Lung (tissue), 12 donors: ENCODE data around the gene GABBR2. TPM values are rescaled to one million over a fixed set of nuclear protein-coding genes. Genes with fewer than 3 reads are reported as not detected.

Source experiments
- ATAC-seq: fragments of 200-7000 bp; cut with Tn5 transposase; one replicate; pipeline ENCODE4 v1.9.1; 2020; ENCODE audit warnings: moderate number of reproducible peaks; ENCODE audit not compliant: insufficient read depth, low FRiP score
- DNase-seq, 3 donors: peaks; one replicate each; pipeline ENCODE4 v3.0.0-alpha.2; 2013 to 2017
- H3K27ac ChIP-seq, 2 donors: one replicate each; pipeline ENCODE4 v1.5.1; 2013; ENCODE audit warnings: mild to moderate bottlenecking in 2 of 2, moderate library complexity in 2 of 2, control low read depth in 1 of 2, inconsistent platforms in 1 of 2, low read depth in 1 of 2, low read length in 1 of 2
- H3K27me3 ChIP-seq, 3 donors: one replicate each; pipeline ENCODE4 v1.5.1; 2013; ENCODE audit warnings: low read length in 2 of 3; ENCODE audit not compliant: control insufficient read depth in 3 of 3, insufficient read depth in 3 of 3
- H3K36me3 ChIP-seq, 4 donors: one replicate each; pipeline ENCODE4 v1.5.1; 2013; ENCODE audit warnings: low read length in 4 of 4, mild to moderate bottlenecking in 1 of 4, moderate library complexity in 1 of 4; ENCODE audit not compliant: control insufficient read depth in 4 of 4, insufficient read depth in 4 of 4
- H3K4me1 ChIP-seq, 5 donors: one replicate each; pipeline ENCODE4 v1.5.1; 2013; ENCODE audit warnings: low read length in 5 of 5, mild to moderate bottlenecking in 2 of 5, moderate library complexity in 1 of 5; ENCODE audit not compliant: control insufficient read depth in 5 of 5, insufficient read depth in 5 of 5
- H3K4me3 ChIP-seq: one replicate; pipeline ENCODE4 v1.5.1; 2013; ENCODE audit warnings: mild to moderate bottlenecking, control low read depth, moderate library complexity
- H3K9ac ChIP-seq, 2 donors: one replicate each; pipeline ENCODE4 v1.5.1; 2013; ENCODE audit warnings: low read length in 2 of 2, control low read depth in 1 of 2; ENCODE audit not compliant: insufficient read depth in 1 of 2
- H3K9me3 ChIP-seq, 4 donors: one replicate each; pipeline ENCODE4 v1.5.1; 2013; ENCODE audit warnings: low read length in 3 of 4, mild to moderate bottlenecking in 1 of 4, moderate library complexity in 1 of 4; ENCODE audit not compliant: control insufficient read depth in 4 of 4, insufficient read depth in 3 of 4
- CTCF ChIP-seq: IDR thresholded peaks from 2 replicates; pipeline ENCODE4 v1.5.1; 2012; ENCODE audit warnings: mild to moderate bottlenecking; ENCODE audit errors: control extremely low read depth, extremely low read depth
- WGBS, 2 donors: extraction: QIAGEN DNeasy Blood & Tissue Kit; methylation state at CpG; one replicate each; pipeline ENCODE4 v1.1.7; 2013; 5-methylcytosine and 5-hydroxymethylcytosine counted together
- polyA plus RNA-seq, 2 donors: library from polyadenylated mRNA; stranded (reverse); fragments of 200-250 nt; gene quantifications; one replicate each; pipeline ENCODE4 v1.2.1, GENCODE V29; 2013
- total RNA-seq, 2 donors: library from RNA; depleted of rRNA in 1 of 2; stranded (reverse); fragments of >200 nt in 1 of 2; gene quantifications; one replicate each; pipeline ENCODE4 v1.2.1, GENCODE V29; 2014 to 2021
- donor health status: control.
- donor health status: control.
- donor health status: Bipolar disorder and iron deficiency.
- donor health status: healthy.
- donor health status: DM: yes; HTN: yes; CAD: no.

GABBR2 gene
- total and polyA plus RNA-seq, 4 donors: 0.40 to 1.8 (median 0.64) TPM

DNA sequence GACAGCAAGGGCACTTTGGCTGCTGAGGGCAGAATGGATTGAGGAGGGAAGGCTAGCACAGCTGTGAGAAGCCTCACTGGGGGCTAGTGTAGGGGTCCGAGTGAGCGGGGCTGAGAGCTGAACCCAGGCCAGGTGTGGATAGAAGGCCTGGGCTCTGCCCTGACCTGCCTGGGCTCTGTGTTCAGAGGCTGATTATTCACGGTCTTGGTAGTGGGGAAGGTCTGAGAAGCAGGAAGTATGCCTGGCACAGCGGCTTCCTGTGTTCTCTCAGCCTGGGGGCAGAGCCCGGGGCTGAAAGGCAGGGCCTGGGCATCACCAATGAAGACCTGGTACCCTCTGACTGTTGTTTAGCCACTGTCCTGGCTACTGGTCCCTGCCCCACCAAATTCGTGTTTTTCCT is 316.9 kb downstream of the GABBR2 start:
- Histone ChIP-seq H3K27ac (no peak overlapping the region), H3K4me1 (peaks cover 0 to 2% (median 0%) of the 10 kb centered on the region in 5 donors), H3K36me3 (no peaks in the 10 kb centered on the region), H3K9me3 (peaks cover 0 to 7% (median 0%) of the 10 kb centered on the region in 4 donors), H3K27me3 (no peaks in the 10 kb centered on the region), H3K4me3 (no peak overlapping the region), H3K9ac (no peak overlapping the region)
- TF ChIP-seq CTCF: no peak
- ATAC-seq (peak; percentile 27), DNase-seq (no peak)
- WGBS, 2 donors: 45 to 51% methylated on average over 6 of the region's 6 CpGs

GRCh38 chr9:98391406-98391805 is 317.3 kb downstream of the GABBR2 start:
- Histone ChIP-seq H3K4me1 (peaks cover 0 to 2% (median 0%) of the 10 kb centered on the region in 5 donors), H3K27me3 (no peaks in the 10 kb centered on the region), H3K4me3 (no peak overlapping the region), H3K9ac (no peak overlapping the region), H3K27ac (no peak overlapping the region), H3K36me3 (no peaks in the 10 kb centered on the region), H3K9me3 (peaks cover 0 to 6% (median 0%) of the 10 kb centered on the region in 4 donors)
- DNase-seq: no peak
- TF ChIP-seq CTCF: no peak
- ATAC-seq: no peak
- WGBS, 2 donors: 83 to 92% methylated on average over 7 of the region's 7 CpGs

DNA sequence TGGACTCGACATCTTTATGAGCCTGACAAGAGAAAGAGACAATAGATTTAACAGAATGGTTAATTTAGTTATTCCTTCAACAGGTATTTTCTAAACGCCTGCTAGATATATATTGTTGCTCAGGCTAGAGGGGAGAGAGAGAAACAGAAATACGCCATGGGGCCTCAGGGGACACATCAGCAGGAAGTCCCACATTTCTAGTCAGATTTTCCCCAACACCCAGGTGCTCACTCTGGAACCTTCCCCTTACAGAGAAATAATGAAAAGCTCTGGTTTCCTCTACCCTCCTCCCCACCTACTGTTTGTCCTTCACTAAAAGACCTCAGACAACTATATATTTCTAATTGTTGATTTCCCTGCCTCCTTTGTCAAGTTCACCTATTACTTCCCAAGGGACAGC is 323.0 kb downstream of the GABBR2 start:
- DNase-seq (no peak), ATAC-seq (no peak)
- WGBS, 2 donors: 92 to 98% methylated on average over 3 of the region's 3 CpGs
- H3K4me3 ChIP-seq: no peak overlapping the region
- H3K9me3 ChIP-seq: peaks cover 0 to 2% (median 1%) of the 10 kb centered on the region in 4 donors
- H3K27ac ChIP-seq: no peak overlapping the region
- no peaks in the 10 kb centered on the region for H3K27me3 ChIP-seq
- peaks cover 0 to 2% (median 0%) of the 10 kb centered on the region in 5 donors for H3K4me1 ChIP-seq
- no peak for TF ChIP-seq CTCF
- no peaks in the 10 kb centered on the region for H3K36me3 ChIP-seq
- H3K9ac ChIP-seq: no peak overlapping the region

DNA sequence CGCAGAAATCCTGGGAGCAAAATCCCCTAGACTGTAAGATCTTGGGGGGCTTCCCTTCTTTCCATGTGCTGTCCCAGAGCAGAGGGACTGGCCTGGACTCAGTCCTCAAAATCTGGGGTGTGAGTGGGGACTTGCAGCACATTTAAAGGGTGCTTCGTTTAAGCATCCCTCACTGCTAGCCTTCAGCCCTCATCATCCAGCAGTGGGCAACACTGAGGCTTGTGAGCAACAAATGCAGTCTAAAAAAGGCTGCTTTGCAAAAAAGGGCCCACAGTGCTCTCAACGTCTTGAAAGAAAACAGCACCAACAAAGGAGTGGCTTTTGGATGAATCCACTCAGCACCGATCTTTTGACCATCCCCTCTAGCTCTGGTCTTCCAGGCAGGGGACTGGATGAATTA is 325.0 kb downstream of the GABBR2 start:
- DNase-seq: no peak
- ATAC-seq: no peak
- Histone ChIP-seq H3K27ac (no peak overlapping the region), H3K9me3 (peaks cover 0 to 2% (median 1%) of the 10 kb centered on the region in 4 donors), H3K9ac (no peak overlapping the region), H3K36me3 (no peaks in the 10 kb centered on the region), H3K27me3 (no peaks in the 10 kb centered on the region), H3K4me1 (peaks cover 0 to 9% (median 0%) of the 10 kb centered on the region in 5 donors), H3K4me3 (no peak overlapping the region)
- WGBS, 2 donors: 69 to 81% methylated on average over 4 of the region's 4 CpGs
- no peak for TF ChIP-seq CTCF
